Activated CD8-positive, alpha-beta memory T cell treated with anti-CD3 and anti-CD28 coated beads for 1 hour (primary cell): ENCODE measurements around the gene CTRB1.
"Not testable (repeated sequence)": the region's sequence is repeated elsewhere in the genome, so short reads cannot be mapped to it uniquely, and the experiment has no call there.

Experiments used
- DNase-seq, 2 donors: peaks; one replicate each; pipeline ENCODE4 v3.0.0-alpha.2; 2020; ENCODE audit warnings: low read depth in 1 of 2; ENCODE audit errors: extremely low read depth in 1 of 2

CTRB1 gene

DNA sequence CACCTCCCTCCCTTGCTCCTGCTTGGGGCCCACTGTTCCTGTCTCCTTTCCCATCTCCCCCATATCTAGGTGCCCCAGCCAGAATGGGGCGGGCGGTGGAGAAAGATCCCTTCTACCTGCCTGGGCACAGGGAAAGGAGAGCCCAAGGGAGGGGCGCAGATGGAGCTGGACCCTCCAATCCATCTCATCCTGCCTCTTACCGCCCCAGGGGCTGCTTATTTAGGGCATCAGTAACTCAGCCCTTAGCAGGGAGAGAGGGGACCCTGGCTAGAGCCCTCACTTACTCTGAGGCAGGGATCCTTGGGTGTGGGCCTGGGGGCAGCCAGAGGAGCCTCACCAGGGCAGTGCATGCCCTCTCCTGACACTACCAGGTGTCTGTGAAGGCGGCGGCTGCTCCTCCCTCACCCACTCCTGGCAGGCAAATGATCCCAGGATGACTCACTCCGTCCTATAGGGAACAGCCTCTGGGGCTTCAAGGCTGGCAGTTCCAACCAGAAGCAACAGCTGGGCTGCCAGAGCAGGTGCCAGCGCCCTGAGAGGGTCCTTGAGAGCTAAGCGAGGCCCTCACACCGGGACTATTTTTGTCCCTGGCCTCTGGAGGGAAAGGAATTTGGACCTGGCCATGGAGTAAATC lies 49.0 kb downstream of the CTRB1 start:
- no peak for DNase-seq

DNA sequence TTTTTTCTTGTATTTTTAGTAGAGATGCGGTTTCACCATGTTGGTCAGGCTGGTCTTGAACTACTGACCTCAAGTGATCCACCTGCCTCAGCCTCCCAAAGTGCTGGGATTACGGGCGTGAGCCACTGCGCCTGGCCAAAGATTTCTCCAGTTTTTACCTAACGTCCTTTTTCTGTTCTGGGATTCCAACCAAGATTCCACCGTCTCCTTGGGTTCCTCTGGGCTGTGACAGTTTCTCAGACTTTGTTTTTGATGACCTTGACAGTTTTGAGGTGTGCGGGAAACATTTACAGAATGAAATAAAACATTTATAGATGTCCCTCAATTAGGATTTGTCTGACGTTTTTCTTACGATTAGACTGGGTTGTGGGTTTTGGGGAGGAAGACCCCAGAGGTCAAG lies 50.6 kb downstream of the CTRB1 start:
- DNase-seq = not testable (repeated sequence)

DNA sequence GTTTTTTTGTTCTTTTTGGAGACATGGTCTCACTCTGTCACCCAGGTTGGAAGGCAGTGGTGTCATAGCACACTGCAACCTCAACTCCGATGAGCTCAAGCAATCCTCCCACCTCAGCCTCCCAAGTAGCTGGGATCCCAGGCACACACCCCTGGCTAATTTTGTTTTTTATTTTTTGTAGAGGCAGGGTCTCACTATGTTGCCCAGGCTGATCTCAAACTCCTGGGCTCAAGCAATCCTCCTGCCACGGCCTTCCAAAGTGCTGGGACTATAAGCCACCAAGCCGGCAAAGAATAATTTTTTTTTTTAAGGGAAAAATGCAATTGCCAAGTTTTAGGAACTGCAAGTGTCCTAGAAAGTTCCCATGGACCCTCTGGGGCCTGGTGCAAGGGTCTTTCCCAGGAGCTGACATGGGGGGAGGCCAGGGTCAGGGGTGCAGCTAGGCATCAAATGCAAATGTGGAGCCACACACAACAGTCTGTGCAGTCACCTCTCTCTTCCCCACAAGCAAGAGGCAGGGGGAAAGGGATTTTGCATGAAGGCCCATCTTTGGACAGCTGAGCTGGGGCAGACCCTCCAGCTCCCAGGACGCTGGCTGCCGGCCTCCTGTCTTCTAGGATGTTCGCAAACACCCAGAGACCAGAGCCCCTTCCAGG lies 52.8 kb downstream of the CTRB1 start:
- DNase-seq = no peak

DNA sequence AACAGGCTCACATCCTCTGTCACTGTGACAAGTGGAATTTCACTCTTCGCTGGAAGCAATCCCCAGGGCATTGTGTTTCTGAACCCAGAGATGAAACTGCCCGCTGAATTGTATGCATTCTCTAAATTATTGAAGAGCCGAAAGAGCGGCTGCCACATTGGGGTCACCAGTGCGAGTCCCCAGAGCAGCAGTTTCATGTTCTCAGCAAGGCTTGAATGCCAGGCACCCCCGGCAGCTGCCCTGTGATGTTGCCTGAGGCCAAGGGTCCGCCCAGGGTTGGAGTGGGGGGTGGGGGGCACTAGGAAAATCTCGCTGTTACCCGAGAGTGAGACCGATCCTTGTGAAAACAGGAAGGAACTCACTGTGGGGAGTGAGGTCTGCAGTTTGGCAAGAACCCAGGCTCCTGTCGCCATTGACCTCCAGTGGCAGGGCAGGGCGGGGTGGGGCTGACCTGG lies 53.3 kb downstream of the CTRB1 start:
- no peak for DNase-seq

DNA sequence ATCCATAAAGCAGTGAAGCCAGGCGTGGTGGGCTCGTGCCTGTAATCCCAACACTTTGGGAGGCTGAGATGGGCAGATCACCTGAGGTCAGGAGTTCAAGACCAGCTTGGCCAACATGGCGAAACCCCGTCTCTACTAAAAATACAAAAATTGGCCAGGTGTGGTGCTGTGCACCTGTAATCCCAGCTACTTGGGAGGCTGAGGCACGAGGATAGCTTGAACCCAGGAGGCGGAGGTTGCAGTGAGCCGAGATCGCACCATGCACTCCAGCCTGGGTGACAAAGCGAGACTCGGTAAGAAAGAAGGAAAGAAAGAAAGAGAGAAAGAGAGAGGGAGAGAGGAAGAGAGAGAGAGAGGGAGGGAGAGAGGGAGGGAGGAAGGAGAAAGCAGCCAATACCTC lies 53.8 kb downstream of the CTRB1 start:
- DNase-seq = not testable (repeated sequence)

DNA sequence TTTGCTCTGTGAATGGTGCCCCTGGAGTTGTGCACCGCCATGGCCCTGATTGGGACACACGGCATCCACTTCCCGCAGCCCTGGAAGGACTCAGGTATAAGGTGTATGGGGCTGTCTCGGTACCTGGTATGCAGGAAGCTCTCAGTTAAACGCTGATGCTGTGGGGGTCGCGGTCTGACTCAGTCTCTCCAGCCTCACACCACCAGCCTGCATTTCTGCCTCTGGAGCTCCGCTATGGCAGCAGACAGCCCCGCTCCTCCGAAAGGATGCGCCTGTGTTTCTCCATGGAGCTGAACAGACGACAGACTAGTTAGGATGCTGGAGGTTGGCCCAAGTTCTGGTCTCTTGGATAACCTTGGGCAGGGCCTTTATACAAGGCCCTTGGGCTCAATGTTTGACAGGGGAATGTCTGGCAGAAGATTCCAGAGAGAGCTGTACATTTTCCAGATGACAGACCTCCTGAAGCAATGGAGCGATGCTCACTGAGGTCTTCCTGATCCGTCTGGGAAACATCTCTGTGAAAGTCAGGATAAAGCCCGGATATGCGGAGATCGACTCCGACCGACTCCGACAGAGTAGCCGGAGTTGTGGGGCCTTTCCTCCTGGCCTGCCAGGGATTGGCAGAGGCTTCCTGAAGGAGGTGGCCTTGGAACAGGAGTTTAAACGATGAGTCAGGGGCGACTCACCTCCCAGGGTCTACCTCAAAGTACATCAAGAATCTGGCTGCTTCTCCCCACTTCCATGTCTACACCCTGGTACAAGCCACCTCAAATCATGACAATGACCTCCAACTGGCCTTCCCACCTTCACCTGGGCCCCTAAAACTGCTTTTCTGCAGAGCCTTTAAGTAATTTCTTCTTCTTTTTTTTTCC lies 54.5 kb downstream of the CTRB1 start:
- no peak for DNase-seq
